SK-N-SH (cell line): ENCODE measurements around the gene IL4. TPM values are rescaled to one million over a fixed set of nuclear protein-coding genes. Genes with fewer than 3 reads are reported as not detected.

Experiments used
- CTCF ChIA-PET: fragments of 300-600, 350-600 bp; formaldehyde crosslinking; extraction: SDS; loops from one replicate; lab custom pipeline; 2021; lab: Yijun Ruan, JAX
- POLR2A ChIA-PET: fragments of 350-600 bp; sonication (Branson Sonifier 250); formaldehyde crosslinking; extraction: SDS; loops from one replicate; lab custom pipeline; 2020; ENCODE audit warnings: antibody characterized with exemption, inconsistent platforms; lab: Yijun Ruan, JAX
- DNase-seq: peaks from one replicate; pipeline ENCODE4 v3.0.0; 2012
- H2AFZ ChIP-seq: fragments of 200-600 bp; sonication (generic); 2 replicates; pipeline ENCODE4 v1.8.1; 2016; ENCODE audit warnings: antibody characterized with exemption, mild to moderate bottlenecking, low read depth
- H3F3A ChIP-seq: fragments of 200-600 bp; sonication (generic); replicated peaks from 2 replicates; pipeline ENCODE3; 2016; ENCODE audit warnings: antibody characterized with exemption, mild to moderate bottlenecking; ENCODE audit not compliant: insufficient read depth
- H3K27ac ChIP-seq, 2 experiments: fragments of 200-500 bp in 1 of 2; fragments of 200-600 bp in 1 of 2; sonication (Bioruptor generic) in 1 of 2; sonication (generic), shearing (Covaris generic) in 1 of 2; 2 replicates each; pipeline versions ENCODE4 v1.5.1 to v1.6.1; 2014 to 2016; ENCODE audit warnings: low read depth in 2 of 2, inconsistent platforms in 1 of 2, low read length in 1 of 2, mild to moderate bottlenecking in 1 of 2, mixed read lengths in 1 of 2
- H3K27me3 ChIP-seq: fragments of 200-600 bp; sonication (generic), shearing (Covaris generic); 2 replicates; pipeline ENCODE4 v1.6.1; 2016; ENCODE audit warnings: mixed run types; ENCODE audit not compliant: insufficient read depth
- H3K36me3 ChIP-seq, 2 experiments: fragments of 200-500 bp in 1 of 2; fragments of 200-600 bp in 1 of 2; sonication (Bioruptor generic) in 1 of 2; sonication (generic) in 1 of 2; replicated peaks in 1 of 2; 2 replicates each; pipeline versions ENCODE3 to v1.5.1; 2014 to 2016; ENCODE audit warnings: low read length in 1 of 2, mild to moderate bottlenecking in 1 of 2; ENCODE audit not compliant: insufficient read depth in 2 of 2, control insufficient read depth in 1 of 2
- H3K4me1 ChIP-seq, 2 experiments: fragments of 200-500 bp in 1 of 2; fragments of 200-600 bp in 1 of 2; sonication (Bioruptor generic) in 1 of 2; sonication (generic), shearing (Covaris generic) in 1 of 2; 2 replicates each; pipeline versions ENCODE4 v1.5.1 to v1.6.1; 2014 to 2016; ENCODE audit warnings: low read depth in 1 of 2, low read length in 1 of 2, mixed run types in 1 of 2; ENCODE audit not compliant: insufficient read depth in 2 of 2, control insufficient read depth in 1 of 2
- H3K4me2 ChIP-seq: fragments of 200-600 bp; sonication (generic), shearing (Covaris generic); 2 replicates; pipeline ENCODE4 v1.6.1; 2017; ENCODE audit warnings: mixed run types
- H3K4me3 ChIP-seq, 2 experiments: fragments of 200-500 bp in 1 of 2; fragments of 200-600 bp in 1 of 2; sonication (Bioruptor generic) in 1 of 2; sonication (generic), shearing (Covaris generic) in 1 of 2; 2 replicates each; pipeline versions ENCODE4 v1.5.1 to v1.8.1; 2014 to 2016; ENCODE audit warnings: low read depth in 2 of 2, inconsistent platforms in 1 of 2, low read length in 1 of 2, mild to moderate bottlenecking in 1 of 2, mixed read lengths in 1 of 2, moderate library complexity in 1 of 2
- H3K79me2 ChIP-seq: fragments of 200-600 bp; sonication (generic); 2 replicates; pipeline ENCODE4 v1.8.1; 2017; ENCODE audit warnings: mild to moderate bottlenecking; ENCODE audit not compliant: insufficient read depth
- H3K9ac ChIP-seq: fragments of 200-600 bp; sonication (generic); 2 replicates; pipeline ENCODE4 v1.6.1; 2017; ENCODE audit warnings: mixed run types
- H3K9me2 ChIP-seq: fragments of 200-600 bp; sonication (generic); 2 replicates; pipeline ENCODE4 v1.6.1; 2017; ENCODE audit warnings: mixed run types
- H3K9me3 ChIP-seq: fragments of 200-600 bp; sonication (generic); 2 replicates; pipeline ENCODE4 v1.6.1; 2017; ENCODE audit warnings: mixed run types, mild to moderate bottlenecking, moderate library complexity
- H4K20me1 ChIP-seq: fragments of 200-600 bp; sonication (generic); 2 replicates; pipeline ENCODE4 v1.6.1; 2017; ENCODE audit warnings: mild to moderate bottlenecking, mixed run types; ENCODE audit not compliant: insufficient read depth
- CTCF ChIP-seq: fragments of 200-600 bp; sonication (generic); IDR thresholded peaks from 2 replicates; pipeline ENCODE4 v1.6.1; 2017; ENCODE audit warnings: antibody characterized with exemption, mild to moderate bottlenecking, moderate library complexity
- FOXJ3 ChIP-seq: sonication (generic); formaldehyde crosslinking; IDR thresholded peaks from 2 replicates; pipeline ENCODE4 v1.5.1; 2020; ENCODE audit warnings: mild to moderate bottlenecking, missing genetic modification reagents
- GABPA ChIP-seq: IDR thresholded peaks from 2 replicates; pipeline ENCODE4 v1.4.0; 2012; ENCODE audit warnings: low read depth, mild to moderate bottlenecking
- REST ChIP-seq: IDR thresholded peaks from 2 replicates; pipeline ENCODE4 v1.6.1; 2012; ENCODE audit warnings: mild to moderate bottlenecking, low read depth, low read length, moderate library complexity
- RXRA ChIP-seq: IDR thresholded peaks from 2 replicates; pipeline ENCODE4 v1.4.0; 2012; ENCODE audit warnings: low read depth, mild to moderate bottlenecking, borderline replicate concordance
- TCF12 ChIP-seq: IDR thresholded peaks from 2 replicates; pipeline ENCODE4 v1.4.0; 2012
- YY1 ChIP-seq: IDR thresholded peaks from 2 replicates; pipeline ENCODE4 v1.4.0; 2012; ENCODE audit warnings: low read depth, mild to moderate bottlenecking
- ZBTB33 ChIP-seq: IDR thresholded peaks from 2 replicates; pipeline ENCODE4 v1.4.0; 2012; ENCODE audit warnings: low read depth, borderline replicate concordance
- WGBS: methylation state at CpG from one replicate; pipeline ENCODE4 v1.1.6; 2017; ENCODE audit warnings: low lambda C conversion rate; 5-methylcytosine and 5-hydroxymethylcytosine counted together
- polyA plus RNA-seq, 3 experiments: library from polyadenylated mRNA; depleted of rRNA; stranded (reverse); fragments of >200 nt; gene quantifications; 2 replicates each; pipeline ENCODE4 v1.2.3, GENCODE V29; 2012

The IL4 gene
- polyA plus RNA-seq, 1 of the 3 experiments (the other 2 are of a cell fraction): not detected

- Histone ChIP-seq H3K9me2 (no peaks in the 10 kb centered on the region), H3K27ac (no peak overlapping the region), H3K4me2 (no peak overlapping the region), H3K4me1 (no peaks in the 10 kb centered on the region), H3F3A (no peaks in the 10 kb centered on the region), H3K79me2 (no peaks in the 10 kb centered on the region), H2AFZ (no peak overlapping the region), H3K9me3 (no peaks in the 10 kb centered on the region), H3K4me3 (no peak overlapping the region), H4K20me1 (no peaks in the 10 kb centered on the region), H3K27me3 (no peaks in the 10 kb centered on the region), H3K36me3 (peaks cover 0 to 7% of the 10 kb centered on the region in 2 experiments), H3K9ac (no peak overlapping the region)
- TF ChIP-seq TCF12 (no peak), ZBTB33 (no peak), CTCF (no peak), FOXJ3 (CRISPR knock-in tag) (no peak), RXRA (no peak), YY1 (no peak), GABPA (no peak)
- DNase-seq: no peak
- POLR2A ChIA-PET: no interaction called here
- WGBS: 74% methylated on average over 7 of the region's 7 CpGs
- CTCF ChIA-PET: interaction anchor here (1.0 kb wide), 2 partner anchors 19 to 162 kb away, joined by 3 to 4 read pairs; no protein-coding TSS in a partner anchor
These were observed 14.9 kb downstream of the IL4 start for GRCh38 chr5:132688536-132689339.

DNA sequence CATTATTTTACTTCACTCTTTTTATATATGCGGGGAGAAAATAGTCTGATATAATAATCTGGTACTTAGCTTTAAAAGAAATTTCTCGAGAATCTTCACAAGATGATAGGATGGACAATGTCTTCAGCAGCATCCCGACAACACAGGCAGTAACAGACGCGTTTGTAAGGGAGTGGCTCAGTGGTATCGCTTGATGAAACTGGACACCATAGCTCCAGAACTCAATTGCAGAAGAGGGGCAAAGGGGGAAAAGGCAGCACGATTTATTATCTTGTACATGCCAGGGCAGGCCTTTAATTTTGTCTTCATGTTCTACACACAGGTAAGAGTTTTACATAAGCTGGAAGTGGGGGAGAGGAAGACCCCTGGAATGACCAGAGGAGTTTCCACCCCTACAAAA is 15.7 kb downstream of the IL4 start:
- no peak for DNase-seq
- CTCF ChIA-PET: interaction anchor here (1.0 to 1.4 kb wide), 2 partner anchors 13 to 163 kb away, joined by 4 read pairs; no protein-coding TSS in a partner anchor

More for the DNA sequence above, 15.7 kb downstream of the IL4 start:
- WGBS: 90% methylated on average over 7 of the region's 7 CpGs
- no peaks in the 10 kb centered on the region for H3K9me2 ChIP-seq
- POLR2A ChIA-PET: no interaction called here
- H4K20me1 ChIP-seq: no peaks in the 10 kb centered on the region
- H3K79me2 ChIP-seq: no peaks in the 10 kb centered on the region
- no peak overlapping the region for H3K27ac ChIP-seq
- no peak overlapping the region for H3K4me3 ChIP-seq
- no peak overlapping the region for H3K4me2 ChIP-seq
- no peak for TF ChIP-seq YY1
- TF ChIP-seq REST: no peak
- H3K4me1 ChIP-seq: no peaks in the 10 kb centered on the region
- no peaks in the 10 kb centered on the region for H3F3A ChIP-seq
- no peak overlapping the region for H3K9ac ChIP-seq
- H2AFZ ChIP-seq: no peak overlapping the region
- H3K27me3 ChIP-seq: no peaks in the 10 kb centered on the region
- no peaks in the 10 kb centered on the region for H3K9me3 ChIP-seq
- H3K36me3 ChIP-seq: peaks cover 0 to 7% of the 10 kb centered on the region in 2 experiments
